SK-N-SH (cell line): ENCODE measurements around the gene PTCHD4. TPM values are rescaled to one million over a fixed set of nuclear protein-coding genes. Genes with fewer than 3 reads are reported as not detected.
A peak's percentile ranks its signal among the peaks of the same experiment; 100 is the strongest.
"Not testable (repeated sequence)": the region's sequence is repeated elsewhere in the genome, so short reads cannot be mapped to it uniquely, and the experiment has no call there.

ENCODE experiments used
- CTCF ChIA-PET: fragments of 300-600, 350-600 bp; formaldehyde crosslinking; extraction: SDS; loops from one replicate; lab custom pipeline; 2021; lab: Yijun Ruan, JAX
- POLR2A ChIA-PET: fragments of 350-600 bp; sonication (Branson Sonifier 250); formaldehyde crosslinking; extraction: SDS; loops from one replicate; lab custom pipeline; 2020; ENCODE audit warnings: antibody characterized with exemption, inconsistent platforms; lab: Yijun Ruan, JAX
- DNase-seq: peaks from one replicate; pipeline ENCODE4 v3.0.0; 2012
- H2AFZ ChIP-seq: fragments of 200-600 bp; sonication (generic); 2 replicates; pipeline ENCODE4 v1.8.1; 2016; ENCODE audit warnings: antibody characterized with exemption, mild to moderate bottlenecking, low read depth
- H3F3A ChIP-seq: fragments of 200-600 bp; sonication (generic); replicated peaks from 2 replicates; pipeline ENCODE3; 2016; ENCODE audit warnings: antibody characterized with exemption, mild to moderate bottlenecking; ENCODE audit not compliant: insufficient read depth
- H3K27ac ChIP-seq, 2 experiments: fragments of 200-500 bp in 1 of 2; fragments of 200-600 bp in 1 of 2; sonication (Bioruptor generic) in 1 of 2; sonication (generic), shearing (Covaris generic) in 1 of 2; 2 replicates each; pipeline versions ENCODE4 v1.5.1 to v1.6.1; 2014 to 2016; ENCODE audit warnings: low read depth in 2 of 2, inconsistent platforms in 1 of 2, low read length in 1 of 2, mild to moderate bottlenecking in 1 of 2, mixed read lengths in 1 of 2
- H3K27me3 ChIP-seq: fragments of 200-600 bp; sonication (generic), shearing (Covaris generic); 2 replicates; pipeline ENCODE4 v1.6.1; 2016; ENCODE audit warnings: mixed run types; ENCODE audit not compliant: insufficient read depth
- H3K36me3 ChIP-seq, 2 experiments: fragments of 200-500 bp in 1 of 2; fragments of 200-600 bp in 1 of 2; sonication (Bioruptor generic) in 1 of 2; sonication (generic) in 1 of 2; replicated peaks in 1 of 2; 2 replicates each; pipeline versions ENCODE3 to v1.5.1; 2014 to 2016; ENCODE audit warnings: low read length in 1 of 2, mild to moderate bottlenecking in 1 of 2; ENCODE audit not compliant: insufficient read depth in 2 of 2, control insufficient read depth in 1 of 2
- H3K4me1 ChIP-seq, 2 experiments: fragments of 200-500 bp in 1 of 2; fragments of 200-600 bp in 1 of 2; sonication (Bioruptor generic) in 1 of 2; sonication (generic), shearing (Covaris generic) in 1 of 2; 2 replicates each; pipeline versions ENCODE4 v1.5.1 to v1.6.1; 2014 to 2016; ENCODE audit warnings: low read depth in 1 of 2, low read length in 1 of 2, mixed run types in 1 of 2; ENCODE audit not compliant: insufficient read depth in 2 of 2, control insufficient read depth in 1 of 2
- H3K4me2 ChIP-seq: fragments of 200-600 bp; sonication (generic), shearing (Covaris generic); 2 replicates; pipeline ENCODE4 v1.6.1; 2017; ENCODE audit warnings: mixed run types
- H3K4me3 ChIP-seq, 2 experiments: fragments of 200-500 bp in 1 of 2; fragments of 200-600 bp in 1 of 2; sonication (Bioruptor generic) in 1 of 2; sonication (generic), shearing (Covaris generic) in 1 of 2; 2 replicates each; pipeline versions ENCODE4 v1.5.1 to v1.8.1; 2014 to 2016; ENCODE audit warnings: low read depth in 2 of 2, inconsistent platforms in 1 of 2, low read length in 1 of 2, mild to moderate bottlenecking in 1 of 2, mixed read lengths in 1 of 2, moderate library complexity in 1 of 2
- H3K79me2 ChIP-seq: fragments of 200-600 bp; sonication (generic); 2 replicates; pipeline ENCODE4 v1.8.1; 2017; ENCODE audit warnings: mild to moderate bottlenecking; ENCODE audit not compliant: insufficient read depth
- H3K9ac ChIP-seq: fragments of 200-600 bp; sonication (generic); 2 replicates; pipeline ENCODE4 v1.6.1; 2017; ENCODE audit warnings: mixed run types
- H3K9me2 ChIP-seq: fragments of 200-600 bp; sonication (generic); 2 replicates; pipeline ENCODE4 v1.6.1; 2017; ENCODE audit warnings: mixed run types
- H3K9me3 ChIP-seq: fragments of 200-600 bp; sonication (generic); 2 replicates; pipeline ENCODE4 v1.6.1; 2017; ENCODE audit warnings: mixed run types, mild to moderate bottlenecking, moderate library complexity
- H4K20me1 ChIP-seq: fragments of 200-600 bp; sonication (generic); 2 replicates; pipeline ENCODE4 v1.6.1; 2017; ENCODE audit warnings: mild to moderate bottlenecking, mixed run types; ENCODE audit not compliant: insufficient read depth
- FOXM1 ChIP-seq: IDR thresholded peaks from 2 replicates; pipeline ENCODE4 v1.4.0; 2012; ENCODE audit warnings: low read depth, mild to moderate bottlenecking
- RFX5 ChIP-seq: IDR thresholded peaks from 2 replicates; pipeline ENCODE4 v1.6.1; 2012; ENCODE audit warnings: mild to moderate bottlenecking, improper control_type of control experiment, low read length
- TAF1 ChIP-seq: IDR thresholded peaks from 2 replicates; pipeline ENCODE4 v1.6.1; 2012; ENCODE audit warnings: low read depth, mild to moderate bottlenecking, low read length, moderate library complexity, borderline replicate concordance
- WGBS: methylation state at CpG from one replicate; pipeline ENCODE4 v1.1.6; 2017; ENCODE audit warnings: low lambda C conversion rate; 5-methylcytosine and 5-hydroxymethylcytosine counted together
- polyA plus RNA-seq, 3 experiments: library from polyadenylated mRNA; depleted of rRNA; stranded (reverse); fragments of >200 nt; gene quantifications; 2 replicates each; pipeline ENCODE4 v1.2.3, GENCODE V29; 2012
- TF ChIP-seq, protein P1 (sequence below): IDR thresholded peaks from 2 replicates; pipeline ENCODE4 v1.4.0; 2012; ENCODE audit warnings: low read depth, borderline replicate concordance

The PTCHD4 gene
- polyA plus RNA-seq, 1 of the 3 experiments (the other 2 are of a cell fraction): 4.0 TPM

DNA sequence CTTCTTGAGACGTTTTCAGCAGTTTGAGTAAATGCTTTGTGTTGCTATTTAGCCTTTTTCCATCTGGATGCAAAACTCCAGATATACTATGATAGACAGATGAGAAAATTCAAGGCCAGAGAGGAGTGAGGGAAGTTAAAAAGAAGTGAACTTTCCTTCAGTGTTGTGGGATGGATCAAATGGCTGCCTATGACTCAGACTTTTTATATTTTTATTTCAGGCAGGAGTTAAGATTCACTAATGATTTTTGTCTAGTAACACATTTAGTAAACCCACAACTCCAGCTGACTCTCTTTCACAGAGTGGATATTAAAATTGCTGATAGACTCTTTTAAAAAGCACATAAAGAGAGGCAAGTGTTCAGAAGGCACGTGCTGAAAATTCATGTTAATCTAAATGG, 23.2 kb upstream of the PTCHD4 start:
- H3K79me2 ChIP-seq: no peaks in the 10 kb centered on the region
- H3K4me2 ChIP-seq: no peak overlapping the region
- H3K36me3 ChIP-seq: no peaks in the 10 kb centered on the region
- 4% methylated on average over 2 of the region's 2 CpGs for WGBS
- no peaks in the 10 kb centered on the region; a peak in 1 of 4 replicates for H3K4me1 ChIP-seq
- no peaks in the 10 kb centered on the region for H3K9me2 ChIP-seq
- no peak overlapping the region for H3K9ac ChIP-seq
- peak overlapping the region in 1 of 2 experiments; percentile 39; a peak in 1 of 4 replicates for H3K27ac ChIP-seq
- no peak for TF ChIP-seq FOXM1
- no peak for DNase-seq
- H4K20me1 ChIP-seq: no peaks in the 10 kb centered on the region
- no peaks in the 10 kb centered on the region for H3K9me3 ChIP-seq
- no peaks in the 10 kb centered on the region; the same call in 1 of the 2 replicates for H3K27me3 ChIP-seq
- H2AFZ ChIP-seq: no peak overlapping the region
- POLR2A ChIA-PET: no interaction called here
- H3K4me3 ChIP-seq: no peak overlapping the region
- H3F3A ChIP-seq: no peaks in the 10 kb centered on the region
- CTCF ChIA-PET: no interaction called here

- no peaks in the 10 kb centered on the region for H3F3A ChIP-seq
- no peaks in the 10 kb centered on the region for H3K9me3 ChIP-seq
- no peak overlapping the region for H3K9ac ChIP-seq
- H3K4me3 ChIP-seq: no peak overlapping the region
- H3K27ac ChIP-seq: no peak overlapping the region
- ChIA-PET POLR2A (no interaction called here), CTCF (no interaction called here)
- H4K20me1 ChIP-seq: no peaks in the 10 kb centered on the region
- no peaks in the 10 kb centered on the region for H3K9me2 ChIP-seq
- H3K79me2 ChIP-seq: no peaks in the 10 kb centered on the region
- H2AFZ ChIP-seq: 0 out of 2 replicates have a peak overlapping the region, but pooled peaks have one; percentile 17
- DNase-seq: no peak
- no peaks in the 10 kb centered on the region for H3K36me3 ChIP-seq
- H3K4me2 ChIP-seq: no peak overlapping the region
- H3K27me3 ChIP-seq: peaks cover 7% of the 10 kb centered on the region; the same call in 1 of the 2 replicates
- WGBS: 13% methylated on average over 4 of the region's 4 CpGs
- H3K4me1 ChIP-seq: no peaks in the 10 kb centered on the region
- TF ChIP-seq TAF1 (no peak), RFX5 (no peak)
- TF ChIP-seq, protein P1, sequence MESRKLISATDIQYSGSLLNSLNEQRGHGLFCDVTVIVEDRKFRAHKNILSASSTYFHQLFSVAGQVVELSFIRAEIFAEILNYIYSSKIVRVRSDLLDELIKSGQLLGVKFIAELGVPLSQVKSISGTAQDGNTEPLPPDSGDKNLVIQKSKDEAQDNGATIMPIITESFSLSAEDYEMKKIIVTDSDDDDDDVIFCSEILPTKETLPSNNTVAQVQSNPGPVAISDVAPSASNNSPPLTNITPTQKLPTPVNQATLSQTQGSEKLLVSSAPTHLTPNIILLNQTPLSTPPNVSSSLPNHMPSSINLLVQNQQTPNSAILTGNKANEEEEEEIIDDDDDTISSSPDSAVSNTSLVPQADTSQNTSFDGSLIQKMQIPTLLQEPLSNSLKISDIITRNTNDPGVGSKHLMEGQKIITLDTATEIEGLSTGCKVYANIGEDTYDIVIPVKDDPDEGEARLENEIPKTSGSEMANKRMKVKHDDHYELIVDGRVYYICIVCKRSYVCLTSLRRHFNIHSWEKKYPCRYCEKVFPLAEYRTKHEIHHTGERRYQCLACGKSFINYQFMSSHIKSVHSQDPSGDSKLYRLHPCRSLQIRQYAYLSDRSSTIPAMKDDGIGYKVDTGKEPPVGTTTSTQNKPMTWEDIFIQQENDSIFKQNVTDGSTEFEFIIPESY: no peak
Measured at GRCh38 chr6:48123601-48124000, 12.6 kb upstream of the PTCHD4 start.

DNA sequence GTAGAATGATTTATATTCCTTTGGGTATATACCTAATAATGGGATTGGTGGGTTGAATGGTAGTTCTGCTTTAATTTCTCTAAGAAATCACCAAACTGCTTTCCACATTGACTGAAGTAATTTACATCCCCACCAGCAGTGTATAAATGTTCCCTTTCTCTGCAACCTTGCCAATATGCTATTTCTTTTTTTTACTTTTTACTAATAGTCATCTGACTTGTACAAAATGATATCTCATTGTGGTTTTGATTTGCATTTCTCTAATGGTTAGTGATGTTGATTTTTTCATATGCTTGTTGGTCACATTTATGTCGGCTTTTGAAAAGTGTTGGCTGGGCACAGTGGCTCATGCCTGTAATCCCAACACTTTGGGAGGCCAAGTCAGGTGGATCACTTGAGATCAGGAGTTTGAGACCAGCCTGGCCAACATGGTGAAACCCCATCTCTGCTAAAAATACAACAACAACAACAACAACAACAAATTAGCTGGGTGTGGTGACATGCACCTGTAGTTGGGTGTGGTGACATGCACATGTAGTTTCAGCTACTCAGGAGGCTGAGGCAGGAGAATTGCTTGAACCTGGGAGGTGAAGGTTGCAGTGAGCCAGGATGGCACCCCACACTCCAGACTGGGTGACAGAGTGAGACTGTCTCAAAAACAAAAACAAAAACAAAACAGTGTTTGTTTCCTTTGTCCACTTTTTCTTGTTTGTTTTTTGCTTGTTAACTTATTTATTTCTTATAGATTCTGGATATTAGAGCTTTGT, 11.2 kb upstream of the PTCHD4 start:
- H3K79me2 ChIP-seq, H3K36me3 ChIP-seq, H3K4me1 ChIP-seq, H3K4me2 ChIP-seq, H3K9me3 ChIP-seq, H3F3A ChIP-seq, H3K9ac ChIP-seq, H4K20me1 ChIP-seq, H3K4me3 ChIP-seq, H3K27me3 ChIP-seq, H3K27ac ChIP-seq, H3K9me2 ChIP-seq, POLR2A ChIA-PET, H2AFZ ChIP-seq, DNase-seq: not testable (repeated sequence)
- CTCF ChIA-PET: interaction anchor here (0.7 kb wide), 1 partner anchor 41 kb away, joined by 3 read pairs; no protein-coding TSS in a partner anchor
- 24% methylated on average over 1 of the region's 1 CpG for WGBS
